ENCODE data around the gene ANKFY1. TPM values are rescaled to one million over a fixed set of nuclear protein-coding genes. Genes with fewer than 3 reads are reported as not detected.

ANKFY1 gene
- total RNA-seq, 1 experiment from 2014 or later = 38.9 TPM

DNA sequence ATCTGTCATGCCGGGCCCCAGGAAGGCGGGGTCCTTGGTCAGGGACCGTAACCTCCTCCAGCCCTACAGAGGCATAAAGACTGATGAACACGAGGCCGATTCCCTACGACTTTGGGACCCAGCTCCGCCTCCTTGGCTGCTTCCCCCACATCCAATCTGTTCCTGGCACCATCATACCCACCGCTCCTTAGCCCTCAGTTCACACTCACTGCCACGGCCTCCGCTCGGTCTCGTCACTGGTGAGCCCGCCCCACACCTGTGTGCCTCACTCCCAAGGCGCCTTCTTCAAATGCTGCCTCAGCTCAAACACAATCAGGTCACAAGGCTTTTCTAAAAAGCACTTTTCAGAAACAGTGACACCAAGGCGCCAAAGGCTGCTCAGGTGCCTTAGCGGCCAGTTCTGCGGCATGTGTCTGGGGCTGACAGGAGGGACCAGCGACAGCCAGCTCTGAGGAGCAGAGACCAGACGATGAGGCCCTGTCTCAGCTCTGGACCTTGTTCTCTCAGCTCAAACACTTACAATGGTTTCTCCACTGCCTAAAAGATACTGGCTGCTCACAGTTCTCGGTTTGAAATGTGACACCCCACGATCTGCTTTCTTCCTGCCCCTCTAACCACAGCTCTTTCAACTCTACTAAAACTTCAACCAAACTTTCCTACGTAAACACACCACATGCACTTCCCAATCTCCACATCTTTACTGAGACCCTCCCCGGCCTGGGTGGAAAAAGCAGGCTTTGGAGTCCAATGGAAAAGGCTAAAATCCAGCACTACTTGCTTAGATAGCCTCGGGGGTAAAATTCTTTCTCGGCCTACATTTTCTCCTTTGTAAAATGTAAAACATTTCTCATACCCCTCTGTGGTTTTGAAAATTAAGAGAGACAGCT lies 87.6 kb downstream of the ANKFY1 start:
- Histone ChIP-seq H3K9me3 (ENCODE audit: control insufficient read depth in 1 of 2, insufficient read depth in 1 of 2, low read depth in 1 of 2, low read length in 2 of 2) (no peaks in the 10 kb centered on the region), H3K36me3 (ENCODE audit: control insufficient read depth in 1 of 2, insufficient read depth in 2 of 2, low read length in 2 of 2) (peaks cover 40 to 42% of the 10 kb centered on the region in 2 experiments), H3K4me3 (replicated peaks in 1 of 2; ENCODE audit: low read depth in 1 of 2, low read length in 2 of 2) (no peak overlapping the region), H3K4me2 (ENCODE audit: low read length) (no peak overlapping the region), H3K9ac (ENCODE audit: low read length) (no peak overlapping the region), H2AFZ (ENCODE audit: low read depth, low read length, poor library complexity, severe bottlenecking) (no peak overlapping the region), H3K27ac (ENCODE audit: low read depth, low read length) (no peak overlapping the region), H3K9me2 (ENCODE audit: insufficient read depth) (no peaks in the 10 kb centered on the region), H4K20me1 (ENCODE audit: insufficient read depth) (no peaks in the 10 kb centered on the region), H3K4me1 (ENCODE audit: control insufficient read depth in 1 of 2, insufficient read depth in 2 of 2, low read length in 2 of 2) (no peaks in the 10 kb centered on the region), H3K27me3 (ENCODE audit: insufficient read depth, low read length) (no peaks in the 10 kb centered on the region), H3K79me2 (ENCODE audit: insufficient read depth, low read length) (no peaks in the 10 kb centered on the region)
- ChIA-PET POLR2A (no interaction called here), RAD21 (ENCODE audit: low non-redundant PET in 1 of 2, low total read pairs in 2 of 2, uncharacterized antibody in 2 of 2, unreplicated experiment in 2 of 2) (no interaction called here), CTCF (no interaction called here)
- BruUV-seq (replicated peaks) = no TSS peak
- intact Hi-C loops (cut with micrococcal nuclease) = no loop called here
- DNase-seq (ENCODE audit: low read depth, low spot score) = no peak
- no peak for ATAC-seq
- TF ChIP-seq EZH2 (IDR thresholded peaks at IDR 0.05) (no peak), SIN3A (IDR thresholded peaks at IDR 0.05; ENCODE audit: low read depth) (no peak), ELF1 (IDR thresholded peaks at IDR 0.05; ENCODE audit: borderline replicate concordance, low read depth) (no peak), ZNF274 (IDR thresholded peaks at IDR 0.05; ENCODE audit: low read depth, low read length) (no peak), POLR2A (IDR thresholded peaks at IDR 0.05; ENCODE audit: borderline replicate concordance, extremely low read depth, insufficient read depth, insufficient read length) (no peak), POLR2AphosphoS5 (IDR thresholded peaks at IDR 0.05; ENCODE audit: low read depth, low read length) (no peak), RAD21 (IDR thresholded peaks at IDR 0.05; ENCODE audit: low read depth) (no peak), YY1 (IDR thresholded peaks at IDR 0.05; ENCODE audit: extremely low read depth, insufficient replicate concordance, low read depth, low read length) (no peak), EZH2phosphoT487 (IDR thresholded peaks at IDR 0.05; ENCODE audit: borderline replicate concordance) (no peak), SP1 (IDR thresholded peaks at IDR 0.05; ENCODE audit: low read depth) (no peak), TCF7L2 (IDR thresholded peaks at IDR 0.05; ENCODE audit: borderline replicate concordance, extremely low read depth, insufficient read depth, insufficient read length) (no peak), CBX3 (IDR thresholded peaks at IDR 0.05; ENCODE audit: low read depth) (no peak), CEBPB (IDR thresholded peaks at IDR 0.05; ENCODE audit: low read depth) (no peak), JUND (IDR thresholded peaks at IDR 0.05) (no peak), ZFX (IDR thresholded peaks at IDR 0.05) (no peak)
- TF ChIP-seq, protein P1, sequence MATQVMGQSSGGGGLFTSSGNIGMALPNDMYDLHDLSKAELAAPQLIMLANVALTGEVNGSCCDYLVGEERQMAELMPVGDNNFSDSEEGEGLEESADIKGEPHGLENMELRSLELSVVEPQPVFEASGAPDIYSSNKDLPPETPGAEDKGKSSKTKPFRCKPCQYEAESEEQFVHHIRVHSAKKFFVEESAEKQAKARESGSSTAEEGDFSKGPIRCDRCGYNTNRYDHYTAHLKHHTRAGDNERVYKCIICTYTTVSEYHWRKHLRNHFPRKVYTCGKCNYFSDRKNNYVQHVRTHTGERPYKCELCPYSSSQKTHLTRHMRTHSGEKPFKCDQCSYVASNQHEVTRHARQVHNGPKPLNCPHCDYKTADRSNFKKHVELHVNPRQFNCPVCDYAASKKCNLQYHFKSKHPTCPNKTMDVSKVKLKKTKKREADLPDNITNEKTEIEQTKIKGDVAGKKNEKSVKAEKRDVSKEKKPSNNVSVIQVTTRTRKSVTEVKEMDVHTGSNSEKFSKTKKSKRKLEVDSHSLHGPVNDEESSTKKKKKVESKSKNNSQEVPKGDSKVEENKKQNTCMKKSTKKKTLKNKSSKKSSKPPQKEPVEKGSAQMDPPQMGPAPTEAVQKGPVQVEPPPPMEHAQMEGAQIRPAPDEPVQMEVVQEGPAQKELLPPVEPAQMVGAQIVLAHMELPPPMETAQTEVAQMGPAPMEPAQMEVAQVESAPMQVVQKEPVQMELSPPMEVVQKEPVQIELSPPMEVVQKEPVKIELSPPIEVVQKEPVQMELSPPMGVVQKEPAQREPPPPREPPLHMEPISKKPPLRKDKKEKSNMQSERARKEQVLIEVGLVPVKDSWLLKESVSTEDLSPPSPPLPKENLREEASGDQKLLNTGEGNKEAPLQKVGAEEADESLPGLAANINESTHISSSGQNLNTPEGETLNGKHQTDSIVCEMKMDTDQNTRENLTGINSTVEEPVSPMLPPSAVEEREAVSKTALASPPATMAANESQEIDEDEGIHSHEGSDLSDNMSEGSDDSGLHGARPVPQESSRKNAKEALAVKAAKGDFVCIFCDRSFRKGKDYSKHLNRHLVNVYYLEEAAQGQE (IDR thresholded peaks at IDR 0.05; ENCODE audit: low read depth) = no peak
- TF ChIP-seq, protein P2, sequence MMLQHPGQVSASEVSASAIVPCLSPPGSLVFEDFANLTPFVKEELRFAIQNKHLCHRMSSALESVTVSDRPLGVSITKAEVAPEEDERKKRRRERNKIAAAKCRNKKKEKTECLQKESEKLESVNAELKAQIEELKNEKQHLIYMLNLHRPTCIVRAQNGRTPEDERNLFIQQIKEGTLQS (IDR thresholded peaks at IDR 0.05) = no peak

All from HCT116 (cell line).